Effector memory CD8-positive, alpha-beta T cell (primary cell): ENCODE measurements around the gene TBL2.
"Not testable (repeated sequence)": the region's sequence is repeated elsewhere in the genome, so short reads cannot be mapped to it uniquely, and the experiment has no call there.

Experiments
- ATAC-seq: fragments of 150-1000 bp; cut with Tn5 transposase; replicated peaks from 2 replicates; pipeline ENCODE4 v1.10.0; 2021; ENCODE audit warnings: mild to moderate bottlenecking, moderate library complexity
- DNase-seq, 3 experiments: peaks; one replicate each; pipeline ENCODE4 v3.0.0; 2021
- H3K27ac Mint-ChIP-seq, 2 donors: one replicate each; pipeline ENCODE4 v1.8.0; 2022; ENCODE audit warnings: mild to moderate bottlenecking in 2 of 2, mixed read lengths in 2 of 2, moderate library complexity in 2 of 2
- H3K27me3 Mint-ChIP-seq, 2 donors: one replicate each; pipeline ENCODE4 v1.8.0; 2022; ENCODE audit warnings: mixed read lengths in 2 of 2
- H3K36me3 Mint-ChIP-seq: one replicate; pipeline ENCODE4 v1.8.0; 2022; ENCODE audit warnings: mild to moderate bottlenecking, moderate library complexity, mixed read lengths; ENCODE audit not compliant: insufficient read depth
- H3K4me1 Mint-ChIP-seq, 2 donors: one replicate each; pipeline ENCODE4 v1.8.0; 2022; ENCODE audit warnings: low read depth in 2 of 2, mixed read lengths in 2 of 2
- H3K4me3 Mint-ChIP-seq, 2 donors: one replicate each; pipeline ENCODE4 v1.8.0; 2022; ENCODE audit warnings: mild to moderate bottlenecking in 2 of 2, mixed read lengths in 2 of 2, moderate library complexity in 2 of 2
- H3K9me3 Mint-ChIP-seq, 2 donors: one replicate each; pipeline ENCODE4 v1.8.0; 2022; ENCODE audit warnings: mixed read lengths in 2 of 2

Gene TBL2

GRCh38 chr7:73597978-73598782 lies 19.8 kb upstream of the TBL2 start:
- Mint-ChIP-seq H3K4me1 (no peaks in the 10 kb centered on the region), H3K27ac (no peak overlapping the region), H3K36me3 (no peaks in the 10 kb centered on the region), H3K4me3 (no peak overlapping the region), H3K9me3 (no peaks in the 10 kb centered on the region), H3K27me3 (peaks cover 23 to 63% of the 10 kb centered on the region in 2 donors)
- ATAC-seq (no peak), DNase-seq (no peak)

- H3K27ac Mint-ChIP-seq, result no peak overlapping the region
- no peak overlapping the region for H3K4me3 Mint-ChIP-seq
- H3K4me1 Mint-ChIP-seq, result no peaks in the 10 kb centered on the region
- peaks cover 23 to 49% of the 10 kb centered on the region in 2 donors for H3K27me3 Mint-ChIP-seq
- H3K9me3 Mint-ChIP-seq, result no peaks in the 10 kb centered on the region
- no peaks in the 10 kb centered on the region for H3K36me3 Mint-ChIP-seq
- no peak for DNase-seq
- ATAC-seq, result no peak
Measured at GRCh38 chr7:73596191-73597065, 18.0 kb upstream of the TBL2 start.

- Mint-ChIP-seq H3K36me3 (no peaks in the 10 kb centered on the region), H3K27me3 (peaks cover 23 to 49% of the 10 kb centered on the region in 2 donors), H3K4me3 (no peak overlapping the region), H3K9me3 (no peaks in the 10 kb centered on the region), H3K27ac (no peak overlapping the region), H3K4me1 (no peaks in the 10 kb centered on the region)
- ATAC-seq (no peak), DNase-seq (no peak)
Measured at GRCh38 chr7:73595358-73595757, 17.0 kb upstream of the TBL2 start.

GRCh38 chr7:73593207-73594045 lies 15.0 kb upstream of the TBL2 start:
- Mint-ChIP-seq H3K4me1 (no peaks in the 10 kb centered on the region), H3K9me3 (no peaks in the 10 kb centered on the region), H3K4me3 (no peak overlapping the region), H3K27ac (no peak overlapping the region), H3K27me3 (peaks cover 14 to 33% of the 10 kb centered on the region in 2 donors), H3K36me3 (no peaks in the 10 kb centered on the region)
- no peak for ATAC-seq
- no peak for DNase-seq

GRCh38 chr7:73586911-73587310 lies 8.5 kb upstream of the TBL2 start:
- Mint-ChIP-seq H3K9me3 (no peaks in the 10 kb centered on the region), H3K27me3 (no peaks in the 10 kb centered on the region), H3K36me3 (no peaks in the 10 kb centered on the region), H3K27ac (peak overlapping the region in 1 of 2 donors; percentile 39), H3K4me1 (peaks cover 5% of the 10 kb centered on the region in 2 donors), H3K4me3 (no peak overlapping the region)
- DNase-seq (no peak), ATAC-seq (no peak)

GRCh38 chr7:73585196-73585595 lies 6.8 kb upstream of the TBL2 start:
- peaks cover 5% of the 10 kb centered on the region in 2 donors for H3K4me1 Mint-ChIP-seq
- no peak overlapping the region for H3K27ac Mint-ChIP-seq
- no peaks in the 10 kb centered on the region for H3K36me3 Mint-ChIP-seq
- DNase-seq (no peak), ATAC-seq (no peak)
- H3K4me3 Mint-ChIP-seq, result no peak overlapping the region
- no peaks in the 10 kb centered on the region for H3K27me3 Mint-ChIP-seq
- no peaks in the 10 kb centered on the region for H3K9me3 Mint-ChIP-seq

GRCh38 chr7:73582664-73583202 lies 4.4 kb upstream of the TBL2 start:
- DNase-seq (no peak), ATAC-seq (no peak)
- Mint-ChIP-seq H3K9me3 (no peaks in the 10 kb centered on the region), H3K4me1 (peaks cover 12 to 15% of the 10 kb centered on the region in 2 donors), H3K4me3 (no peak overlapping the region), H3K36me3 (peaks cover 5% of the 10 kb centered on the region), H3K27ac (no peak overlapping the region), H3K27me3 (no peaks in the 10 kb centered on the region)

- H3K9me3 Mint-ChIP-seq, DNase-seq, ATAC-seq, H3K27ac Mint-ChIP-seq, H3K4me3 Mint-ChIP-seq, H3K27me3 Mint-ChIP-seq: not testable (repeated sequence)
- Mint-ChIP-seq H3K4me1 (peaks cover 16 to 22% of the 10 kb centered on the region in 2 donors), H3K36me3 (peaks cover 13% of the 10 kb centered on the region)
Measured at GRCh38 chr7:73581006-73581405, 2.6 kb upstream of the TBL2 start.

GRCh38 chr7:73577627-73578341 lies 595 bp downstream of the TBL2 start:
- Mint-ChIP-seq H3K4me1 (peaks cover 19 to 23% of the 10 kb centered on the region in 2 donors), H3K27ac (peak overlapping the region; percentile 95), H3K9me3 (no peaks in the 10 kb centered on the region), H3K27me3 (no peaks in the 10 kb centered on the region), H3K4me3 (peak overlapping the region; percentile 96 to 98), H3K36me3 (peaks cover 34% of the 10 kb centered on the region)
- DNase-seq (peak in 1 of 3 experiments; percentile 11), ATAC-seq (no peak)

GRCh38 chr7:73573791-73574190 lies 4.6 kb downstream of the TBL2 start:
- ATAC-seq (no peak), DNase-seq (no peak)
- H3K4me3 Mint-ChIP-seq, result no peak overlapping the region
- no peak overlapping the region for H3K27ac Mint-ChIP-seq
- H3K9me3 Mint-ChIP-seq, result no peaks in the 10 kb centered on the region
- peaks cover 14 to 24% of the 10 kb centered on the region in 2 donors for H3K4me1 Mint-ChIP-seq
- H3K36me3 Mint-ChIP-seq, result peaks cover 51% of the 10 kb centered on the region
- no peaks in the 10 kb centered on the region for H3K27me3 Mint-ChIP-seq

- Mint-ChIP-seq H3K4me1 (peaks cover 11 to 19% of the 10 kb centered on the region in 2 donors), H3K9me3 (no peaks in the 10 kb centered on the region), H3K4me3 (no peak overlapping the region), H3K36me3 (peaks cover 55% of the 10 kb centered on the region), H3K27me3 (no peaks in the 10 kb centered on the region), H3K27ac (no peak overlapping the region)
- ATAC-seq (no peak), DNase-seq (no peak)
Measured at GRCh38 chr7:73573276-73573675, 5.1 kb downstream of the TBL2 start.

- ATAC-seq, result no peak
- peaks cover 55% of the 10 kb centered on the region for H3K36me3 Mint-ChIP-seq
Measured at GRCh38 chr7:73572767-73573186, 5.6 kb downstream of the TBL2 start.

More at GRCh38 chr7:73572767-73573186, 5.6 kb downstream of the TBL2 start:
- no peak for DNase-seq
- H3K4me1 Mint-ChIP-seq, result peaks cover 10 to 16% of the 10 kb centered on the region in 2 donors
- no peaks in the 10 kb centered on the region for H3K27me3 Mint-ChIP-seq
- H3K4me3 Mint-ChIP-seq, result no peak overlapping the region
- H3K27ac Mint-ChIP-seq, result peak overlapping the region in 1 of 2 donors; percentile 62
- no peaks in the 10 kb centered on the region for H3K9me3 Mint-ChIP-seq
